K562 (cell line): ENCODE measurements around the gene VPREB3. TPM values are rescaled to one million over a fixed set of nuclear protein-coding genes. Genes with fewer than 3 reads are reported as not detected.

ENCODE experiments used
- CREB3L1 ChIP-seq: fragments of 450-650 bp; IDR thresholded peaks from 2 replicates; pipeline ENCODE4 v1.6.1; 2014; ENCODE audit warnings: low read depth, mild to moderate bottlenecking, moderate library complexity, borderline replicate concordance
- CXXC5 ChIP-seq: fragments of 250-450 bp; sonication (Bioruptor Pico); IDR thresholded peaks from 2 replicates; pipeline ENCODE4 v1.8.0; 2022; ENCODE audit warnings: inconsistent platforms, mild to moderate bottlenecking, moderate library complexity
- ETV6 ChIP-seq, 3 experiments: fragments of 150-350 bp in 1 of 3; sonication (generic) in 1 of 3; formaldehyde crosslinking in 1 of 3; IDR thresholded peaks; 2 replicates each; pipeline versions ENCODE4 v1.6.1 to v1.8.0; 2014 to 2022; ENCODE audit warnings: borderline replicate concordance in 2 of 3, low read depth in 2 of 3, antibody characterized with exemption in 1 of 3, low read length in 1 of 3, mild to moderate bottlenecking in 1 of 3, missing genetic modification reagents in 1 of 3
- L3MBTL2 ChIP-seq: fragments of 450-650 bp; IDR thresholded peaks from 2 replicates; pipeline ENCODE4 v1.6.1; 2016; ENCODE audit warnings: mild to moderate bottlenecking, moderate library complexity
- NKRF ChIP-seq: fragments of 450-650 bp; IDR thresholded peaks from 2 replicates; pipeline ENCODE4 v1.6.1; 2016; ENCODE audit warnings: borderline replicate concordance
- PATZ1 ChIP-seq: fragments of 250-450 bp; sonication (Bioruptor Pico); IDR thresholded peaks from 2 replicates; pipeline ENCODE4 v1.5.0; 2020; ENCODE audit warnings: mild to moderate bottlenecking, borderline replicate concordance
- PHF8 ChIP-seq: fragments of 200-600 bp; sonication (generic); IDR thresholded peaks from 2 replicates; pipeline ENCODE4 v1.6.1; 2012; ENCODE audit warnings: mixed run types, mild to moderate bottlenecking, inconsistent platforms, low read length, moderate library complexity, borderline replicate concordance
- SLC30A9 ChIP-seq: fragments of 250-450 bp; sonication (Bioruptor Pico); IDR thresholded peaks from 2 replicates; pipeline ENCODE4 v1.8.0; 2022; ENCODE audit warnings: mild to moderate bottlenecking, moderate library complexity
- SMAD4 ChIP-seq: fragments of 250-450 bp; sonication (Bioruptor Pico); conservative IDR thresholded peaks from 2 replicates; pipeline ENCODE4 v1.8.0; 2021; ENCODE audit warnings: inconsistent platforms, mild to moderate bottlenecking, moderate library complexity
- TCF7L2 ChIP-seq: fragments of 150-350 bp; IDR thresholded peaks from 2 replicates; pipeline ENCODE4 v1.6.1; 2016; ENCODE audit warnings: low read depth, mild to moderate bottlenecking, low read length, moderate library complexity
- ZC3H4 ChIP-seq: sonication (generic); formaldehyde crosslinking; IDR thresholded peaks from 2 replicates; pipeline ENCODE4 v1.9.0; 2021; ENCODE audit warnings: missing genetic modification reagents, borderline replicate concordance
- ZFP36 ChIP-seq: fragments of 150-350 bp; IDR thresholded peaks from 2 replicates; pipeline ENCODE4 v1.6.1; 2018; ENCODE audit warnings: low read length, low read depth; ENCODE audit not compliant: partially characterized antibody
- ZNF121 ChIP-seq: sonication (generic); formaldehyde crosslinking; conservative IDR thresholded peaks from 2 replicates; pipeline ENCODE4 v1.8.0; 2022; ENCODE audit warnings: missing genetic modification reagents
- ZNF766 ChIP-seq: fragments of 200-800 bp; sonication (Bioruptor generic); conservative IDR thresholded peaks from 2 replicates; pipeline ENCODE4 v1.6.1; 2016; ENCODE audit warnings: missing genetic modification characterization, missing compliant biosample characterization
- polyA plus RNA-seq, 8 experiments: library from polyadenylated mRNA; depleted of rRNA in 4 of 8; stranded (reverse) in 5 of 8; unstranded in 3 of 8; fragments of >200 nt; fragmentation: Nextera tagmentation in 2 of 8; fragmentation: Illumina TruSeq in 1 of 8; extraction: Ambion mirVana in 2 of 8; extraction: Trizol in 1 of 8; gene quantifications; 2 replicates each; pipeline versions ENCODE4 v1.2.1 to v1.2.3, GENCODE V29; 2011 to 2014; ENCODE audit warnings: inconsistent platforms in 1 of 8, missing spikeins in 1 of 8
- total RNA-seq, 7 experiments: library from RNA; depleted of rRNA in 6 of 7; stranded (reverse); fragments of >200 nt in 6 of 7; fragmentation: Illumina TruSeq in 2 of 7; extraction: Trizol in 2 of 7; gene quantifications; 2 replicates each; pipeline versions ENCODE4 v1.2.1 to v1.2.3, GENCODE V29; 2011 to 2021; ENCODE audit warnings: low replicate concordance in 1 of 7
- TF ChIP-seq, protein P1 (sequence below): fragments of 250-450 bp; sonication (Bioruptor Pico); IDR thresholded peaks from 2 replicates; pipeline ENCODE4 v1.5.0; 2020; ENCODE audit warnings: mild to moderate bottlenecking
- TF ChIP-seq, protein P2 (sequence below): IDR thresholded peaks from 2 replicates; pipeline ENCODE4 v1.6.1; 2011; ENCODE audit warnings: borderline replicate concordance, low read depth, mild to moderate bottlenecking, moderate library complexity, low read length; ENCODE audit not compliant: insufficient read depth, poor library complexity, severe bottlenecking

VPREB3 gene
- total and polyA plus RNA-seq, 9 of the 15 experiments (the other 6 are each of a cell fraction or from before 2014, with no cell fraction given), result 0.14 to 0.71 (median 0.20) TPM; not detected in 6

DNA sequence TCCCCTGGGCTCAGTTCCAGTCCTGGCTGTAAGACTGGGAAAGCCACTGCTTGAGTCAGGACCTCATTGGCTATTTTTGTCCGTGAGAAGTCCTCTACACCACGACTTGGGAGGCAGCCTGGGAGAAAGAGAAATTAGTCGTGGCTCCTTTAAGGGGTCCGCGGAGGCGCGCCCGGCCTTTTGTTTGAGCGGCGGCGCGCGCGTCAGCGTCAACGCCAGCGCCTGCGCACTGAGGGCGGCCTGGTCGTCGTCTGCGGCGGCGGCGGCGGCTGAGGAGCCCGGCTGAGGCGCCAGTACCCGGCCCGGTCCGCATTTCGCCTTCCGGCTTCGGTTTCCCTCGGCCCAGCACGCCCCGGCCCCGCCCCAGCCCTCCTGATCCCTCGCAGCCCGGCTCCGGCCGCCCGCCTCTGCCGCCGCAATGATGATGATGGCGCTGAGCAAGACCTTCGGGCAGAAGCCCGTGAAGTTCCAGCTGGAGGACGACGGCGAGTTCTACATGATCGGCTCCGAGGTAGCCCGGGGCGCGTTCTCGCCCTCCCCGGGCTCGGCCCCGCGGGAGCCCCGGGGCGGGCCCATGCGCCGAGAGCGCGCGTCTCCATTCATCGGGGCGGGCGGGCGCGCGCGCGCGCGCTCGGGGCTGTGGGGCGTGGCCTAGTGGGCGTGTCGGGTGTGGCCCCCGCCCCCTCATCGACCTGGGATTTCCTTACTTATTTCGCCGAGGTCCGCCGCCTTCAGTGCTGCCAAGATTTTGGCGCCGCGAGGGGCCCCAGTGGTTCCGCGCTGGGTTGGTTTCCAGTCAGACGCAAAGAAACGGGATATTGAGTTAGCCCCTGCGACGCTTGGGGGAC, 32.8 kb upstream of the VPREB3 start, which contains the start of gene SMARCB1 (continued):
- TF ChIP-seq L3MBTL2 (peak; percentile 77), CREB3L1 (no peak), PHF8 (peak; percentile 89), ZC3H4 (no peak), PATZ1 (no peak), SLC30A9 (CRISPR knock-in tag) (no peak), ZNF766 (CRISPR knock-in tag) (peak; percentile 93), TCF7L2 (no peak; the same call in 1 of the 2 replicates), ZNF121 (CRISPR knock-in tag) (no peak), SMAD4 (CRISPR knock-in tag) (peak; percentile 67), ZFP36 (no peak), NKRF (no peak), CXXC5 (peak; percentile 64), ETV6 (IDR thresholded peaks at IDR 0.05; ENCODE audit: borderline replicate concordance in 1 of 2, low read depth in 2 of 2, low read length in 1 of 2) (no peak), ETV6 (CRISPR knock-in tag; IDR thresholded peaks at IDR 0.05; ENCODE audit: borderline replicate concordance) (no peak)
- TF ChIP-seq, protein P1, sequence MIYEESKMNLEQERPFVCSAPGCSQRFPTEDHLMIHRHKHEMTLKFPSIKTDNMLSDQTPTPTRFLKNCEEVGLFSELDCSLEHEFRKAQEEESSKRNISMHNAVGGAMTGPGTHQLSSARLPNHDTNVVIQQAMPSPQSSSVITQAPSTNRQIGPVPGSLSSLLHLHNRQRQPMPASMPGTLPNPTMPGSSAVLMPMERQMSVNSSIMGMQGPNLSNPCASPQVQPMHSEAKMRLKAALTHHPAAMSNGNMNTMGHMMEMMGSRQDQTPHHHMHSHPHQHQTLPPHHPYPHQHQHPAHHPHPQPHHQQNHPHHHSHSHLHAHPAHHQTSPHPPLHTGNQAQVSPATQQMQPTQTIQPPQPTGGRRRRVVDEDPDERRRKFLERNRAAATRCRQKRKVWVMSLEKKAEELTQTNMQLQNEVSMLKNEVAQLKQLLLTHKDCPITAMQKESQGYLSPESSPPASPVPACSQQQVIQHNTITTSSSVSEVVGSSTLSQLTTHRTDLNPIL (CRISPR knock-in tag), result no peak
- TF ChIP-seq, protein P2, sequence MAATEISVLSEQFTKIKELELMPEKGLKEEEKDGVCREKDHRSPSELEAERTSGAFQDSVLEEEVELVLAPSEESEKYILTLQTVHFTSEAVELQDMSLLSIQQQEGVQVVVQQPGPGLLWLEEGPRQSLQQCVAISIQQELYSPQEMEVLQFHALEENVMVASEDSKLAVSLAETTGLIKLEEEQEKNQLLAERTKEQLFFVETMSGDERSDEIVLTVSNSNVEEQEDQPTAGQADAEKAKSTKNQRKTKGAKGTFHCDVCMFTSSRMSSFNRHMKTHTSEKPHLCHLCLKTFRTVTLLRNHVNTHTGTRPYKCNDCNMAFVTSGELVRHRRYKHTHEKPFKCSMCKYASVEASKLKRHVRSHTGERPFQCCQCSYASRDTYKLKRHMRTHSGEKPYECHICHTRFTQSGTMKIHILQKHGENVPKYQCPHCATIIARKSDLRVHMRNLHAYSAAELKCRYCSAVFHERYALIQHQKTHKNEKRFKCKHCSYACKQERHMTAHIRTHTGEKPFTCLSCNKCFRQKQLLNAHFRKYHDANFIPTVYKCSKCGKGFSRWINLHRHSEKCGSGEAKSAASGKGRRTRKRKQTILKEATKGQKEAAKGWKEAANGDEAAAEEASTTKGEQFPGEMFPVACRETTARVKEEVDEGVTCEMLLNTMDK, result peak; percentile 76
